HG03060 (cell line): ENCODE data around the gene SOX12.
"Not testable (repeated sequence)": the region's sequence is repeated elsewhere in the genome, so short reads cannot be mapped to it uniquely, and the experiment has no call there.

Experiments
- ATAC-seq: cut with Tn5 transposase; IDR thresholded peaks from one replicate; pipeline ENCODE4 v1.9.1; 2021; ENCODE audit warnings: low read depth, moderate number of reproducible peaks; ENCODE audit not compliant: unreplicated experiment

Gene SOX12

GRCh38 chr20:358891-359555 is 33.7 kb downstream of the SOX12 start:
- no peak for ATAC-seq

GRCh38 chr20:361561-361960 is 36.2 kb downstream of the SOX12 start:
- no peak for ATAC-seq

GRCh38 chr20:362271-363254 is 37.2 kb downstream of the SOX12 start:
- no peak for ATAC-seq

GRCh38 chr20:363319-364078 is 38.1 kb downstream of the SOX12 start:
- ATAC-seq, result no peak

GRCh38 chr20:364905-365794 is 39.8 kb downstream of the SOX12 start:
- ATAC-seq, result no peak

GRCh38 chr20:366041-366718 is 40.8 kb downstream of the SOX12 start:
- no peak for ATAC-seq

GRCh38 chr20:366719-367485 is 41.5 kb downstream of the SOX12 start:
- ATAC-seq, result no peak

- ATAC-seq, result no peak
Observed at GRCh38 chr20:367486-367887, 42.1 kb downstream of the SOX12 start.

- no peak for ATAC-seq
Observed at GRCh38 chr20:368915-369314, 43.6 kb downstream of the SOX12 start.

GRCh38 chr20:370151-370600 is 44.8 kb downstream of the SOX12 start:
- no peak for ATAC-seq

GRCh38 chr20:370977-371754 is 45.8 kb downstream of the SOX12 start:
- no peak for ATAC-seq

- no peak for ATAC-seq
Observed at GRCh38 chr20:371755-372542, 46.6 kb downstream of the SOX12 start.

GRCh38 chr20:372543-373082 is 47.3 kb downstream of the SOX12 start:
- ATAC-seq, result not testable (repeated sequence)

- ATAC-seq, result no peak
Observed at GRCh38 chr20:373171-373890, 48.0 kb downstream of the SOX12 start.

- no peak for ATAC-seq
Observed at GRCh38 chr20:375265-375889, 50.0 kb downstream of the SOX12 start.

GRCh38 chr20:376089-376488 is 50.7 kb downstream of the SOX12 start:
- no peak for ATAC-seq
